Esophagus squamous epithelium (tissue), 5 donors: Measurements from ENCODE around the gene ARSJ. TPM values are rescaled to one million over a fixed set of nuclear protein-coding genes. Genes with fewer than 3 reads are reported as not detected.

Experiments
- DNase-seq: peaks from one replicate; lab custom pipeline; 2025; lab: John Stamatoyannopoulos, UW
- H3K27ac ChIP-seq, 4 donors: fragments of 200-600 bp; sonication (generic); one replicate each; pipeline ENCODE4 v1.5.1; 2016 to 2019; ENCODE audit warnings: mild to moderate bottlenecking in 1 of 4
- H3K27me3 ChIP-seq, 4 donors: fragments of 200-600 bp; sonication (generic); 1 replicate in 3 of 4; 2 replicates in 1 of 4; pipeline versions ENCODE4 v1.5.1 to v1.6.0; 2017 to 2021; ENCODE audit warnings: antibody characterized with exemption in 1 of 4
- H3K36me3 ChIP-seq, 3 donors: fragments of 200-600 bp; sonication (generic); one replicate each; pipeline ENCODE4 v1.5.1; 2016 to 2019
- H3K4me1 ChIP-seq, 3 donors: fragments of 200-600 bp; sonication (generic); one replicate each; pipeline ENCODE4 v1.5.1; 2017 to 2019
- H3K4me3 ChIP-seq, 4 donors: fragments of 200-600 bp; sonication (generic); 1 replicate in 3 of 4; 2 replicates in 1 of 4; pipeline ENCODE4 v1.5.1; 2016 to 2019; ENCODE audit warnings: mild to moderate bottlenecking in 2 of 4, moderate library complexity in 1 of 4
- H3K9me3 ChIP-seq, 3 donors: fragments of 200-600 bp; sonication (generic); one replicate each; pipeline ENCODE4 v1.5.1; 2016 to 2019
- POLR2A ChIP-seq, 4 donors: fragments of 450-650 bp; IDR thresholded peaks; one replicate each; pipeline ENCODE4 v1.6.1; 2017; ENCODE audit warnings: antibody characterized with exemption in 4 of 4, mild to moderate bottlenecking in 4 of 4, moderate library complexity in 3 of 4
- WGBS, 2 donors: methylation state at CpG; one replicate each; pipeline ENCODE4 v1.1.5; 2018; 5-methylcytosine and 5-hydroxymethylcytosine counted together
- intact Hi-C: fragments of 100-400 bp; cut with DNase I; formaldehyde crosslinking; loops from one replicate; pipeline ENCODE4 v1.15.0; 2022
- total RNA-seq, 4 donors: library from RNA; depleted of rRNA; stranded (reverse); fragments of >200 nt; gene quantifications; one replicate each; pipeline ENCODE4 v1.1.0, GENCODE V29; 2016
- TF ChIP-seq, protein P1 (sequence below), 6 experiments: fragments of 450-650 bp in 4 of 6; fragments of 200-600 bp in 2 of 6; sonication (generic) in 2 of 6; IDR thresholded peaks; one replicate each; pipeline ENCODE4 v1.5.1; 2016 to 2019; ENCODE audit warnings: antibody characterized with exemption in 6 of 6, mild to moderate bottlenecking in 4 of 6, moderate library complexity in 4 of 6
- donor health status: DM: yes; HTN: yes; CAD: no.

Gene ARSJ
- total RNA-seq, 4 donors from 2014 or later = 2.7 to 10.3 (median 5.8) TPM

DNA sequence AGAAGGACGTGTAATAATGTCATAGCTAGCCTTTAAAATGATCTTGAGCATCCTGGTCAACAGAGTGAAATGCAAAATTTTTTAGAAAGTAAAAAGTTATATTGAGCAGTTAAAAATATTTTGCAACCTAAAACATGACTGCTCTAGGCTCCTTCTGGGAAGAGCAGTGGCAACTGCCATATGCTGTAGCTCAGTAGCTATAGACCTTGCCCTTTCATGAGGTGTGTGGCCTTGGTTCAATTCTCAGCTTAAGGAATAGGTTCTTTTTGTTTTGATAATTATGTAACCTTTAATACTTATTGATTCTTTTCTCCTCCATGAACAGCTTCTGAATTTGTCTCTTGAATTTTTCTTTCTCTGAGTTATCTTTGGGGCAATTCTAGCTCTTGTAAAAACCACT lies 105.0 kb downstream of the ARSJ start:
- DNase-seq = no peak
- no peaks in the 10 kb centered on the region for H3K27me3 ChIP-seq
- WGBS, 2 donors = 94 to 100% methylated on average over 1 of the region's 1 CpG
- no peak for TF ChIP-seq POLR2A (IDR thresholded peaks at IDR 0.05)
- TF ChIP-seq, protein P1, sequence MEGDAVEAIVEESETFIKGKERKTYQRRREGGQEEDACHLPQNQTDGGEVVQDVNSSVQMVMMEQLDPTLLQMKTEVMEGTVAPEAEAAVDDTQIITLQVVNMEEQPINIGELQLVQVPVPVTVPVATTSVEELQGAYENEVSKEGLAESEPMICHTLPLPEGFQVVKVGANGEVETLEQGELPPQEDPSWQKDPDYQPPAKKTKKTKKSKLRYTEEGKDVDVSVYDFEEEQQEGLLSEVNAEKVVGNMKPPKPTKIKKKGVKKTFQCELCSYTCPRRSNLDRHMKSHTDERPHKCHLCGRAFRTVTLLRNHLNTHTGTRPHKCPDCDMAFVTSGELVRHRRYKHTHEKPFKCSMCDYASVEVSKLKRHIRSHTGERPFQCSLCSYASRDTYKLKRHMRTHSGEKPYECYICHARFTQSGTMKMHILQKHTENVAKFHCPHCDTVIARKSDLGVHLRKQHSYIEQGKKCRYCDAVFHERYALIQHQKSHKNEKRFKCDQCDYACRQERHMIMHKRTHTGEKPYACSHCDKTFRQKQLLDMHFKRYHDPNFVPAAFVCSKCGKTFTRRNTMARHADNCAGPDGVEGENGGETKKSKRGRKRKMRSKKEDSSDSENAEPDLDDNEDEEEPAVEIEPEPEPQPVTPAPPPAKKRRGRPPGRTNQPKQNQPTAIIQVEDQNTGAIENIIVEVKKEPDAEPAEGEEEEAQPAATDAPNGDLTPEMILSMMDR (IDR thresholded peaks at IDR 0.05) = no peak
- H3K9me3 ChIP-seq = no peaks in the 10 kb centered on the region
- no peaks in the 10 kb centered on the region for H3K36me3 ChIP-seq
- intact Hi-C loops = no loop called here
- H3K4me1 ChIP-seq = peaks cover 0 to 8% (median 0%) of the 10 kb centered on the region in 3 donors
- H3K4me3 ChIP-seq = no peak overlapping the region
- no peak overlapping the region for H3K27ac ChIP-seq

DNA sequence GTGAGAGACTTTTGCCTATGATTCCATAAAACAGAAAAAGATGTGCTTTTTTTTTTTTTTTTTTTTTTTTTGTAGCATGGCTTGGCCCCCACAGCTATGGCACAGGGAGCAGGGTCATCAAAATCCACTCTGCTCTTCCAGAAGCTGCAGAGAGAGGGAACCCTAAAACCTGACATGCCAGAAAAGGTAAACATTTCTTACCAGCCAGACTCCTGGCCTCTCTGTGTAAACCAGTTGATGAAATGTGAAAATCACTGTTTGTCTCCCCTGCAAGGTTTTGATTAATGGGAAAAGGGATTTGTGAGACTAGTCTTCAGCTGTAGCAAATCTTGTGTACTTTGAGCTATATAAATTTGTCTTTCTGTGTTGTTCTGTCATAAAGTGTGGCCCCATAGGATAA lies 105.9 kb downstream of the ARSJ start:
- intact Hi-C loops = no loop called here
- Histone ChIP-seq H3K4me1 (peaks cover 0 to 3% (median 0%) of the 10 kb centered on the region in 3 donors), H3K4me3 (no peak overlapping the region), H3K27me3 (no peaks in the 10 kb centered on the region), H3K36me3 (no peaks in the 10 kb centered on the region), H3K9me3 (no peaks in the 10 kb centered on the region), H3K27ac (no peak overlapping the region)
- no peak for DNase-seq
- TF ChIP-seq POLR2A (IDR thresholded peaks at IDR 0.05) = no peak
- TF ChIP-seq, protein P1 (IDR thresholded peaks at IDR 0.05) = no peak

DNA sequence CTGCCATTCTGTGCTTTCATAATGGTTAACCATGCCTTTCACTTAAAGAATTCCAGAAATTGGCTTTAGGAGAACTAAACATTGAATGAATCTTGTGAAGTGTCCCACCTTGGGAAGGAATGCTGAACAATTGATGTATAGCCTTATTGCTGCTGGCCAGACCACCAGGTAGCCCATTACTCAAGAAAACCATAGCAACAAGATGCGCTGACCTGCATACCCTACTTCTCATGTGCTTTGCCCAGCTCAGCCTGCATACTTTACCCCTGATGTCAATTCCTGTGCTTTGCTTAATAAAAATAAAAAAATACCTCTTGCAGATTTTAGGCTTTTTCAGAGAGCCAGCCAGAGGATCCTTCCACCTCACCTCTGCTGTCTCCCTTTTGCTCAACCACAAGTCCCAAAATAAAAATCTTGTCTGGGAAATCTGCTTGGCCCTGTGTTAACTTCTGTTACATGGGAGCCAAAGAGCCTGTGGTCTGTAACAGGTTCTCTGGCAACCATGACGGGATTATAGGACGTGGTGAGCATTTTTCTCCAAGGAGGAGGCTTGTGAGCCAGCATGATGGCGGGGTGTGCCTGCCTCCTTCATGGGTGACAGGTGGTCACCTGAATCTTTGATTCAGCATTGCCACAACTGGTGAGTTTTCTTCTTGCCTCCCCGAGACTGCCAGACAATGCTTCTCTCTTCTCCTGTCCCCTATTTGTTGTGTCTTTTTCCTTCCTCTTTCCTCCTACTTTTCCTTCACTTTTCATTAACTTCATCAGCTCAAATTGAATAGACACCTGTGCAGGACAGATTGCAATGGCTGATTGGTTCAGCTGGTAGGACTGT lies 106.8 kb downstream of the ARSJ start:
- Histone ChIP-seq H3K9me3 (no peaks in the 10 kb centered on the region), H3K27ac (no peak overlapping the region), H3K4me1 (no peaks in the 10 kb centered on the region), H3K27me3 (no peaks in the 10 kb centered on the region), H3K36me3 (no peaks in the 10 kb centered on the region), H3K4me3 (no peak overlapping the region)
- intact Hi-C loops = no loop called here
- no peak for DNase-seq
- TF ChIP-seq, protein P1 (IDR thresholded peaks at IDR 0.05) = no peak
- no peak for TF ChIP-seq POLR2A (IDR thresholded peaks at IDR 0.05)
- WGBS, 2 donors = 83 to 86% methylated on average over 5 of the region's 5 CpGs

DNA sequence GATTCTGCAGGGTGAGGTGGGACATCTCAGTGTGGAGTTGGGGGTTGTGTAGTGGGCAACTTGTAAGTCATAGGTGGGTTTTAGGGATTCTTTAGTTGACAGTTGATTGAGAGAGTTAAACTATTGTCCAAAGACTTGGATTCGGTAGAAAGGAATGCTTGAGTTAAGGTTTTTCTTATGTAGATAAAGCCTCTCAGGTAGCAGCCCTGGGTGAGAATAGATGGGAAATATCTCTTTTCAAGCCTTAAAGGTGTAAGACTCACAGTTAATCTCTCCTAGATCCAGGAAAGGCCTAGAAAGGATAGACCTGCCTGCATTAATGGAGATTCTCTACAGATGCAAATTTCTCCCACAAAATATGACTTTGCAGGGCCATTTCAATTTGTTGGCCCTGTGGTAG lies 108.4 kb downstream of the ARSJ start:
- DNase-seq = no peak
- H3K4me1 ChIP-seq = no peaks in the 10 kb centered on the region
- intact Hi-C loops = no loop called here
- no peak overlapping the region for H3K27ac ChIP-seq
- H3K27me3 ChIP-seq = no peaks in the 10 kb centered on the region
- H3K36me3 ChIP-seq = no peaks in the 10 kb centered on the region
- TF ChIP-seq POLR2A (IDR thresholded peaks at IDR 0.05) = no peak
- TF ChIP-seq, protein P1 (IDR thresholded peaks at IDR 0.05) = no peak
- 89 to 95% methylated on average over 1 of the region's 1 CpG for WGBS, 2 donors
- no peaks in the 10 kb centered on the region for H3K9me3 ChIP-seq
- no peak overlapping the region for H3K4me3 ChIP-seq

DNA sequence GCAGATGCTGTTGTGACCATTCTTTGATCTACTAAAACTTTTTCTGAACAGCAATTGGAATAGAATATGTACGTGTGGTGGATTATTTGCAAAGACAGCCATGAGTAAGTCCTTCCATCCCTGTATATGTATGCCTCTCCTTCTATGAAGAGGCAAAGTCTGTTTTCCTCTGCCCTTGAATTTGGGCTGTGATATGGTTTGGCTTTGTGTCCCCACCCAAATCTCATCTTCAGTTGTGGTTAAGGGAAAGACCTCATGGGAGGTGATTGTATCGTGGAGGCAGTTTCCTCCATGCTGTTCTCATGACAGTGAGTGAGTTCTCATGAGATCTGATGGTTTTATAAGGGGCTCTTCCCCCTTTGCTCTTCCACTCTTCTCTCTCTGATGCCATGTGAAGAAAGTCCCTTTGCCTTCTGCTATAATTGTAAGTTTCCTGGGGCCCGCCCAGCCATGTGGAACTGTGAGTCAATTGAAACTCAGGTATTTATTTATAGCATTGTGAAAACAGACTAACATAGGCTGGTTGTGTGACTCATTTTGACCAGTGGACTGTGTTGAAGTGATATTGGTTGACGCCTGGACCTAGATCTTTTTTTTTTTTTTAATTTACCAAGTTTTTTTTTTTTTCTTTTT lies 109.6 kb downstream of the ARSJ start:
- 74 to 82% methylated on average over 4 of the region's 4 CpGs for WGBS, 2 donors
- no peaks in the 10 kb centered on the region for H3K9me3 ChIP-seq
- no peak overlapping the region for H3K27ac ChIP-seq
- H3K36me3 ChIP-seq = no peaks in the 10 kb centered on the region
- TF ChIP-seq POLR2A (IDR thresholded peaks at IDR 0.05) = no peak
- TF ChIP-seq, protein P1 (IDR thresholded peaks at IDR 0.05) = no peak
- H3K4me3 ChIP-seq = no peak overlapping the region
- H3K27me3 ChIP-seq = no peaks in the 10 kb centered on the region
- no peaks in the 10 kb centered on the region for H3K4me1 ChIP-seq
- intact Hi-C loops = no loop called here
- DNase-seq = no peak
